Measurements from ENCODE around the gene TUG1.

The TUG1 gene

GRCh38 chr22:30968924-30969531 is at the start of gene TUG1:
Gene TUG1 (plus strand): TSS chr22:30969265.
- peak; percentile 94 to 97 (median 96) for DNase-seq (ENCODE audit: low read depth in 2 of 3, low spot score in 1 of 3)

GRCh38 chr22:30919973-30920372 is 49.1 kb upstream of the TUG1 start:
- no peak for DNase-seq (ENCODE audit: low read depth in 2 of 3, low spot score in 1 of 3)

- DNase-seq (ENCODE audit: low read depth in 2 of 3, low spot score in 1 of 3), result peak; percentile 71 to 83 (median 76)
Observed at GRCh38 chr22:30920407-30920806, 48.7 kb upstream of the TUG1 start.

GRCh38 chr22:30921108-30921507 is 48.0 kb upstream of the TUG1 start:
- no peak for DNase-seq (ENCODE audit: low read depth in 2 of 3, low spot score in 1 of 3)

GRCh38 chr22:30922151-30922611 is 46.9 kb upstream of the TUG1 start:
- peak; percentile 48 to 73 (median 62) for DNase-seq (ENCODE audit: low read depth in 2 of 3, low spot score in 1 of 3)

GRCh38 chr22:30923168-30923900 is 45.7 kb upstream of the TUG1 start:
- no peak for DNase-seq (ENCODE audit: low read depth in 2 of 3, low spot score in 1 of 3)

GRCh38 chr22:30925667-30926066 is 43.4 kb upstream of the TUG1 start:
- DNase-seq (ENCODE audit: low read depth in 2 of 3, low spot score in 1 of 3), result no peak

- DNase-seq (ENCODE audit: low read depth in 2 of 3, low spot score in 1 of 3), result no peak
Observed at GRCh38 chr22:30926706-30927105, 42.4 kb upstream of the TUG1 start.

GRCh38 chr22:30927806-30928205 is 41.3 kb upstream of the TUG1 start:
- DNase-seq (ENCODE audit: low read depth in 2 of 3, low spot score in 1 of 3), result no peak

- DNase-seq (ENCODE audit: low read depth in 2 of 3, low spot score in 1 of 3), result no peak
Observed at GRCh38 chr22:30928401-30928800, 40.7 kb upstream of the TUG1 start.

GRCh38 chr22:30930228-30930627 is 38.8 kb upstream of the TUG1 start:
- DNase-seq (ENCODE audit: low read depth in 2 of 3, low spot score in 1 of 3), result no peak

GRCh38 chr22:30931541-30932300 is 37.3 kb upstream of the TUG1 start:
- no peak for DNase-seq (ENCODE audit: low read depth in 2 of 3, low spot score in 1 of 3)

GRCh38 chr22:30932661-30933060 is 36.4 kb upstream of the TUG1 start:
- DNase-seq (ENCODE audit: low read depth in 2 of 3, low spot score in 1 of 3), result no peak

GRCh38 chr22:30933457-30933856 is 35.6 kb upstream of the TUG1 start:
- no peak for DNase-seq (ENCODE audit: low read depth in 2 of 3, low spot score in 1 of 3)

GRCh38 chr22:30934053-30934452 is 35.0 kb upstream of the TUG1 start:
- no peak for DNase-seq (ENCODE audit: low read depth in 2 of 3, low spot score in 1 of 3)

GRCh38 chr22:30940685-30941362 is 28.2 kb upstream of the TUG1 start:
- peak in 1 of 3 donors; percentile 19 for DNase-seq (ENCODE audit: low read depth in 2 of 3, low spot score in 1 of 3)

GRCh38 chr22:30941363-30941740 is 27.7 kb upstream of the TUG1 start:
- DNase-seq (ENCODE audit: low read depth in 2 of 3, low spot score in 1 of 3), result no peak

GRCh38 chr22:30943368-30943767 is 25.7 kb upstream of the TUG1 start:
- no peak for DNase-seq (ENCODE audit: low read depth in 2 of 3, low spot score in 1 of 3)

- no peak for DNase-seq (ENCODE audit: low read depth in 2 of 3, low spot score in 1 of 3)
Observed at GRCh38 chr22:30944986-30945385, 24.1 kb upstream of the TUG1 start.

GRCh38 chr22:30945653-30946052 is 23.4 kb upstream of the TUG1 start:
- no peak for DNase-seq (ENCODE audit: low read depth in 2 of 3, low spot score in 1 of 3)

- DNase-seq (ENCODE audit: low read depth in 2 of 3, low spot score in 1 of 3), result no peak
Observed at GRCh38 chr22:30946354-30946753, 22.7 kb upstream of the TUG1 start.

Data from stimulated activated CD4-positive, alpha-beta T cell treated with anti-CD3 and anti-CD28 coated beads, Interleukin-12 subunit alpha, Interleukin-12 subunit beta, amount 100 ng/mL, for 48 hours (primary cell).